Ecto neural progenitor cell (in vitro differentiated cells): ENCODE data around the gene FHIT.
"Not testable (repeated sequence)": the region's sequence is repeated elsewhere in the genome, so short reads cannot be mapped to it uniquely, and the experiment has no call there.

ENCODE experiments used
- DNase-seq: peaks from one replicate; pipeline ENCODE4 v3.0.0-alpha.2; 2018; ENCODE audit warnings: low spot score

Gene FHIT

DNA sequence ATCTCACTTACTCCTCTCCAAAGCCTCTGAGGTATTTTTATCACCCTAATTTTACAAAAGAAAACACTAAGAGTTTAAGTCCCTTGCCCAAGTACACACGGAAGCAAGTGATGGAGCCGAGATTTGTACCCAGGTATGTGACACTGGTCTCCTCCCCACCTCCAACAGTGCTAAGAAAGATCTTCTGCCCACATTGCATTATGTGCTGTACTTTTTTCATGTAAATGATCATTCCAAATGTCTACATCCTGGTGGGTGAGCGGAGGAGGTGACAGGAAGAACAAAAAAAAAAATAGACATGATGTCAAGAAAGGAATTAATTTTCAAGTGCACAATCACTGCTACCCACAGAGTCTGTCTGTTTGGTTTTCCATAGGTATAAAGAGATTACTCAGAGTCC lies 694.1 kb downstream of the FHIT start:
- DNase-seq, result no peak

- no peak for DNase-seq
These were observed 695.4 kb downstream of the FHIT start for GRCh38 chr3:60555686-60556354.

DNA sequence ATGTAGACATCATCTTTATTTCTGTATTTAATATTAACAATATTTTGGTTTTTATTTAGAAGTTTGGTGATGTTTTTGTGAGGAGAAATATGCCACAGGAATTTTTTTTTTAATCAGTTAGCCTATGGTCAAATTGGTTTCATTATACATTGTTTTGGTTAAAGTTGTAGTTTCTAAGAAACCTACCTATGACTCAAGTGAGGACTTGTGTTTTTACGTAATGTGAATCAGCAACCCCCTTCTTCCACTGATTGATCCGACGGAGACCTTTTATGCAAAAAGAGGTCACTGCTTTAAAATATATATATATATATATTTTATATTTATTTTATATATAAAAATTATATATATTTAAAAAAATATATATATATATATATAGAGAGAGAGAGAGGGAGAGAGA lies 698.1 kb downstream of the FHIT start:
- no peak for DNase-seq

DNA sequence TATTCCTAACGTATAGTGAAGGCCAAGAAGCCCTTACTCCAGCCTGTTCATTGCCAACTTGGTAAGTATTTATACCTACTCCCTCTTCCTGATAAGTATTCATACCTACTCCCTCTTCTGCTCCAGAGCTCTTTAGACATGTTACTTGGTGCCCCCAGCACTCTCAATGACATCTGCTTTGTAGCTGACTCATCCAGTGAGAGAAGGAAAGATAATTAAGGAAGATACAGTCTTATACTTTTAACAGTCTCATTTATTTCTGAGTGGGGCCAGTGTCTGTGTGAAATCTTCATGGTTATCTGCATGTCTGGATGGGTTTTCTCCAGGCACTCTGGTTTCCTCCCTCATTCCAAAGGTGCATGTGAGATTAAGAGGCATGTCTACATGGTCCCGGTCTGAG lies 698.7 kb downstream of the FHIT start:
- DNase-seq, result no peak

GRCh38 chr3:60551455-60552209 lies 699.6 kb downstream of the FHIT start:
- DNase-seq, result no peak

DNA sequence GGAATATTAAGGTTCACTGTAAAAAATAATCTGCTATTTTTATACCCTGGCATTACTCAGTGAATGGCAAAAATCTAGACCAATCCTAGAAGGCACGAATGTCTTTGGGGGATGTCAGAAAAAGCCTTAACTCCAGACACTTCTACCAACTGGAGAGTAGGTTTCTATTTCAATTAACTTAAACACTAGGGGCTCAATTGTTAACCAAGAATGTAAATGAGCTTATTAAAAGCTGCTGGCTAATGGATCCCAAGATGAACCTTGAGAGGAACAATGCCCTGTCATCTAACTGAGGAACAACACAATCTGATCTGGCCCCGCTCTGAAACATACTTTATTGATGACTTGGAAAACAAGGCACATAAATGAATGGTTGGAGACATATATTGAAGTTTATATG lies 701.4 kb downstream of the FHIT start:
- DNase-seq, result no peak

DNA sequence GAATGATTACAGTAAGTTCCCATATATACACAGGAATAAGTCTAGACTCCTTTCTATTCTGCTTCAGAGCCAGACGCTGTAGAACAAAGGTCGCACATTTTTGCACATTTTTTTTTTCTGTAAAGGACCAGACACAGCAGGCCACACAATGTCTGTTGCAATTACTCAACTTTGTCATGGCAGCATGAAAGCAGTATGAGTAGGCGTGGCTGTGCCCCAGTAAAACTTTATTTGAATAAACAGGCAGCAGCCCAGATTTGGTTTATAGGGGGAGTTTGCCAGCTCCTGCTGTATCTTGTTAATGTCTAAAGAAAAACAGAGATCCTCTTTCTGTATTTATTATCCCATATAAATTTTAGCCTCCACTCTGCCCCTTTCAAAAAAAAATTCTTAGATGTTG lies 708.3 kb downstream of the FHIT start:
- DNase-seq, result no peak

GRCh38 chr3:60539394-60539793 lies 711.9 kb downstream of the FHIT start:
- not testable (repeated sequence) for DNase-seq

GRCh38 chr3:60536420-60536819 lies 714.8 kb downstream of the FHIT start:
- DNase-seq, result no peak

GRCh38 chr3:60531759-60532158 lies 719.5 kb downstream of the FHIT start:
- DNase-seq, result no peak

GRCh38 chr3:60528651-60529050 lies 722.6 kb downstream of the FHIT start:
- no peak for DNase-seq

DNA sequence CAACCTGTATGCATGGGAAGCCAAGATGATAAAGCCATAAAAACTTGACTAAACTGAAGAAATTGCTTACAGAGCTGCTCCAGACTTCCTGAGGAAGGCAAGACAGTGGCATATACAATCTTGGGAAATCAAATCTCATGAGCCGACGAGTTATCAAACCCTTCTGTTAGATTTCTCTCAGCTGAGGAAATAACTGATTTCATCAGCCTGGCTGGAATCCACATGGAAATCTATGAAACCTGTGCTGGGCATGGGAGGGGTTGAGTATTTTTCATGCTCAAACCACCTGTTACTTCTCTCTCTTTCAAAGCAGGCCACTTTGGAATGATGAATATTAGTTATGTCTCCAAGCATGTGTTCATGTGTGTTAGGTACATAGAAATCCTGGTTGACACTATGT lies 727.7 kb downstream of the FHIT start:
- no peak for DNase-seq

DNA sequence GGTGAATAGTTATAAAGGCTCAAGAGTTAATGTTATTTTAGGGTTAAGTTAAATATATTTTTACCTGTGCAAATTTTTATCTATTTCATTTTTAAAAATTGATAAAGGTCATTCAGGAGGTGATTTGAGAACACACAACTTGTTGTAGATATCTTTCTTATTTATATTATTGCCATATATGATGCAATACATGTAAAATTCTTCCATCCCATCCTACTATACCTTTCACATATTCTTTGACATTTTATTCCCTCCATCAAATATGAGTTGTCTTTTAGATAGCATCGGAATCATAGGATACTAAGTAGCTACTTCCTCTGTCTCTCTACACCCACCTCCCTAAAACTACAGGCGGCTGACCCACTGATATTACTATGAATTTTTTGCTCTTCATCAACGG lies 734.1 kb downstream of the FHIT start:
- DNase-seq, result no peak

GRCh38 chr3:60514866-60515265 lies 736.4 kb downstream of the FHIT start:
- DNase-seq, result no peak

DNA sequence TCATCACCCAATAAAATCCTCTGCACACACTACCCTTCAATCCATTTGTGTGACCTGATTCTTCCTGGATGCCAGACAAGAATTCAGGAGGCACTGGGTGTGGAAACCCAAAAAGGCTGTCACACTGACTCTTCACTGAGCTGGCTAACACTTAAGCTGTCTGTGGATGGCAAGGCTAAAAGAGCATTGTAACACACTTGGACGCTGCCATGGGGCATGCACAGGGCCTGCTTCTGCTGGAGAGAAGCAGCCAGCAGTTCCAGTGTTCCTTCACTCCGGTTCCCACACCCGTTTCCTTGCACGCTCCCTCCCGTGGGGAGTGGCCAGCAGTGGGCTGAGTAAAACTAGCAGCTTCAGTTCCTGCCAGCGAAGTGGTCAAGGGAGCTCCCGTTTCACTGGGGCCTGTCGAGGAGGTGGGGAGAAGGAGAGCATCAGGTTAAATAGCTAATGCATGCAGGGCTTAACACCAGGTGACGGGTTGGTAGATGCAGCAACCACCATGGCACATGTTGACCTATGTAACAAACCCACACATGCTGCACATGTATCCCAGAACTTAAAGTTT lies 737.1 kb downstream of the FHIT start:
- no peak for DNase-seq

DNA sequence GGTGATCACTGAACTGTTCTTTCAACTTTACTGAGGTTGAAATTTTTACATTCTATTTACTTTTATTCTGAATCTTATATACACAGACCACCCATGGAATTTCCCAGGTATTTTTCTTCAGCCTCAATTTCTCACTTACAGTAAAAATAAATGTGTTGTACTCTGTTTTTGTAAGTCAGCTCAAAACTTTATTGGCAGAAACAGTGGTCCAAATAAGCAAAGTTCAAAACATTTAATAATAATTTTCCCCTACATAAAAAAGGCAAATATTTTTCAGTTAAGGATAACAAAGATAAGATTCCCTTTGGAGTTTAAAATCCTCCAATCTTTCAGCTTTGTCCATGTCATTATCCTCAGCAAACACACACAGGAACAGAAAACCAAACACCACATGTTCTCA lies 738.0 kb downstream of the FHIT start:
- DNase-seq, result no peak

DNA sequence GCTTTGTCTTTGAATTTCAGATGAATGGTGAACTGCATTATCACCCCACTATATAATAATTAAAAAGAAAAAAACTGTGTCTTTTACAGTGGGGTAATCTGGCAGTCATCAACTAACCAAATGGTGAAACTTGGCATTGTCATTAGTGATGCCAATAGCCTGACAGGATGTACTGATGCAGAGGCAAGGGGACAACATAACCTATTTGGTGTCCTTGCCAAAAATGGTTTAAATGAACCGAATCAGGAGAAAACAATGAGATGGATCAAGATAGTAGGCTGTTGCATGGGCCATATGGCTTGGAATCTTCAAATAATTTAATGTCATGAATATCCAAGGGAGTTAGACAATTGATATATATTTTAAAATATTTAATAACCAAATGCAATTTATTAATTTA lies 738.7 kb downstream of the FHIT start:
- DNase-seq, result no peak

GRCh38 chr3:60509471-60509870 lies 741.8 kb downstream of the FHIT start:
- DNase-seq, result no peak

- no peak for DNase-seq
These were observed 746.3 kb downstream of the FHIT start for GRCh38 chr3:60504827-60505457.

GRCh38 chr3:60501314-60501713 lies 749.9 kb downstream of the FHIT start:
- DNase-seq, result no peak

GRCh38 chr3:60497902-60498301 lies 753.4 kb downstream of the FHIT start:
- DNase-seq, result no peak

- DNase-seq, result no peak
These were observed 760.3 kb downstream of the FHIT start for GRCh38 chr3:60490992-60491391.

- DNase-seq, result no peak
These were observed 776.2 kb downstream of the FHIT start for GRCh38 chr3:60475096-60475495.
